ENCODE results near the gene SLC12A8.

DNA sequence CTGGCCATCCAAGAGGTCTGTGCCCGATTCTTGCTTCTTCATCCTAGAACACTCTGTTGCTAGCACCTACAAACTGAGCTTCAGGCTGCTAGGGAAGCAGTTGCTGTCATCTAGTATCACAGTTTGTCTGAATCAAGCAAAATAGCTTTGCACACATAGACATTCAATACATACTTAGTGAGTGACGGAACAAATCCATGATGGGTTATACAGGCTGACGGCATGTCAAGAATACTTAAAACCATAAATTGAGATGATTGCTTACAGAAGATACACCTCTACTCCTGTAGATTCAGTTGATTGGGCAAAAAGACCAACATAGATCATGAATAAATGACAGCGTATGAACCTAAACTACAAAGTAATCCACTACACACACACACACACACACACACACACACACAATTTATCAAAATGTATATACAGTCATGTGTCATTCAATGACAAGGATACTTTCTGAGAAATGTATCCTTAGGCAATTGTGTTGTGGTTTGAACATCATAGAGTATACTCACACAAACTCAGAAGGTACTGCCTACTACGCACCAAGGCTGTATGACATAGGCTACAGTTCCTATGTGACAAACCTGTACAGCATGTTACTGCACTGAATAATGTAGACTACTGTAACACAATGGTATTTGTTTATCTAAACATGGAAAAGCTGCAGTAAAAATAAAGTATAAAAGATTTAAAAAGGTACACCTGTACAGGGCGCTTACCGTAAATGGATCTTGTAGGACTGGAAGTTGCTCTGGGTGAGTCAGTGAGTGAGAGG, 142.4 kb downstream of the SLC12A8 start:
- TF ChIP-seq POLR2AphosphoS5 (IDR thresholded peaks at IDR 0.05; ENCODE audit: control insufficient read depth, insufficient read depth, low read depth, low read length), result no peak
- TF ChIP-seq PATZ1 (CRISPR knock-in tag; IDR thresholded peaks at IDR 0.05; ENCODE audit: borderline replicate concordance), result no peak
- TF ChIP-seq MYC (IDR thresholded peaks at IDR 0.05; ENCODE audit: low read depth, low read length), result no peak
- TF ChIP-seq MYC (CRISPR knock-in tag; IDR thresholded peaks at IDR 0.05; ENCODE audit: borderline replicate concordance, low read depth), result no peak
- TF ChIP-seq, protein P1, sequence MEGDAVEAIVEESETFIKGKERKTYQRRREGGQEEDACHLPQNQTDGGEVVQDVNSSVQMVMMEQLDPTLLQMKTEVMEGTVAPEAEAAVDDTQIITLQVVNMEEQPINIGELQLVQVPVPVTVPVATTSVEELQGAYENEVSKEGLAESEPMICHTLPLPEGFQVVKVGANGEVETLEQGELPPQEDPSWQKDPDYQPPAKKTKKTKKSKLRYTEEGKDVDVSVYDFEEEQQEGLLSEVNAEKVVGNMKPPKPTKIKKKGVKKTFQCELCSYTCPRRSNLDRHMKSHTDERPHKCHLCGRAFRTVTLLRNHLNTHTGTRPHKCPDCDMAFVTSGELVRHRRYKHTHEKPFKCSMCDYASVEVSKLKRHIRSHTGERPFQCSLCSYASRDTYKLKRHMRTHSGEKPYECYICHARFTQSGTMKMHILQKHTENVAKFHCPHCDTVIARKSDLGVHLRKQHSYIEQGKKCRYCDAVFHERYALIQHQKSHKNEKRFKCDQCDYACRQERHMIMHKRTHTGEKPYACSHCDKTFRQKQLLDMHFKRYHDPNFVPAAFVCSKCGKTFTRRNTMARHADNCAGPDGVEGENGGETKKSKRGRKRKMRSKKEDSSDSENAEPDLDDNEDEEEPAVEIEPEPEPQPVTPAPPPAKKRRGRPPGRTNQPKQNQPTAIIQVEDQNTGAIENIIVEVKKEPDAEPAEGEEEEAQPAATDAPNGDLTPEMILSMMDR (IDR thresholded peaks at IDR 0.05 in 2 of 3, conservative IDR thresholded peaks at IDR 0.05 in 1 of 3; ENCODE audit: insufficient read depth in 2 of 3, low read depth in 1 of 3, low read length in 3 of 3), result no peak
- TF ChIP-seq, protein P2, sequence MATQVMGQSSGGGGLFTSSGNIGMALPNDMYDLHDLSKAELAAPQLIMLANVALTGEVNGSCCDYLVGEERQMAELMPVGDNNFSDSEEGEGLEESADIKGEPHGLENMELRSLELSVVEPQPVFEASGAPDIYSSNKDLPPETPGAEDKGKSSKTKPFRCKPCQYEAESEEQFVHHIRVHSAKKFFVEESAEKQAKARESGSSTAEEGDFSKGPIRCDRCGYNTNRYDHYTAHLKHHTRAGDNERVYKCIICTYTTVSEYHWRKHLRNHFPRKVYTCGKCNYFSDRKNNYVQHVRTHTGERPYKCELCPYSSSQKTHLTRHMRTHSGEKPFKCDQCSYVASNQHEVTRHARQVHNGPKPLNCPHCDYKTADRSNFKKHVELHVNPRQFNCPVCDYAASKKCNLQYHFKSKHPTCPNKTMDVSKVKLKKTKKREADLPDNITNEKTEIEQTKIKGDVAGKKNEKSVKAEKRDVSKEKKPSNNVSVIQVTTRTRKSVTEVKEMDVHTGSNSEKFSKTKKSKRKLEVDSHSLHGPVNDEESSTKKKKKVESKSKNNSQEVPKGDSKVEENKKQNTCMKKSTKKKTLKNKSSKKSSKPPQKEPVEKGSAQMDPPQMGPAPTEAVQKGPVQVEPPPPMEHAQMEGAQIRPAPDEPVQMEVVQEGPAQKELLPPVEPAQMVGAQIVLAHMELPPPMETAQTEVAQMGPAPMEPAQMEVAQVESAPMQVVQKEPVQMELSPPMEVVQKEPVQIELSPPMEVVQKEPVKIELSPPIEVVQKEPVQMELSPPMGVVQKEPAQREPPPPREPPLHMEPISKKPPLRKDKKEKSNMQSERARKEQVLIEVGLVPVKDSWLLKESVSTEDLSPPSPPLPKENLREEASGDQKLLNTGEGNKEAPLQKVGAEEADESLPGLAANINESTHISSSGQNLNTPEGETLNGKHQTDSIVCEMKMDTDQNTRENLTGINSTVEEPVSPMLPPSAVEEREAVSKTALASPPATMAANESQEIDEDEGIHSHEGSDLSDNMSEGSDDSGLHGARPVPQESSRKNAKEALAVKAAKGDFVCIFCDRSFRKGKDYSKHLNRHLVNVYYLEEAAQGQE (IDR thresholded peaks at IDR 0.05; ENCODE audit: borderline replicate concordance), result no peak
- TF ChIP-seq, protein P2 (CRISPR knock-in tag; IDR thresholded peaks at IDR 0.05; ENCODE audit: low read depth), result no peak
- no peak for TF ChIP-seq HNRNPLL (IDR thresholded peaks at IDR 0.05; ENCODE audit: low read depth, low read length, poor library complexity, severe bottlenecking)
- TF ChIP-seq, protein P3, sequence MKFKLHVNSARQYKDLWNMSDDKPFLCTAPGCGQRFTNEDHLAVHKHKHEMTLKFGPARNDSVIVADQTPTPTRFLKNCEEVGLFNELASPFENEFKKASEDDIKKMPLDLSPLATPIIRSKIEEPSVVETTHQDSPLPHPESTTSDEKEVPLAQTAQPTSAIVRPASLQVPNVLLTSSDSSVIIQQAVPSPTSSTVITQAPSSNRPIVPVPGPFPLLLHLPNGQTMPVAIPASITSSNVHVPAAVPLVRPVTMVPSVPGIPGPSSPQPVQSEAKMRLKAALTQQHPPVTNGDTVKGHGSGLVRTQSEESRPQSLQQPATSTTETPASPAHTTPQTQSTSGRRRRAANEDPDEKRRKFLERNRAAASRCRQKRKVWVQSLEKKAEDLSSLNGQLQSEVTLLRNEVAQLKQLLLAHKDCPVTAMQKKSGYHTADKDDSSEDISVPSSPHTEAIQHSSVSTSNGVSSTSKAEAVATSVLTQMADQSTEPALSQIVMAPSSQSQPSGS (CRISPR knock-in tag; IDR thresholded peaks at IDR 0.05), result no peak
- TF ChIP-seq, protein P4, sequence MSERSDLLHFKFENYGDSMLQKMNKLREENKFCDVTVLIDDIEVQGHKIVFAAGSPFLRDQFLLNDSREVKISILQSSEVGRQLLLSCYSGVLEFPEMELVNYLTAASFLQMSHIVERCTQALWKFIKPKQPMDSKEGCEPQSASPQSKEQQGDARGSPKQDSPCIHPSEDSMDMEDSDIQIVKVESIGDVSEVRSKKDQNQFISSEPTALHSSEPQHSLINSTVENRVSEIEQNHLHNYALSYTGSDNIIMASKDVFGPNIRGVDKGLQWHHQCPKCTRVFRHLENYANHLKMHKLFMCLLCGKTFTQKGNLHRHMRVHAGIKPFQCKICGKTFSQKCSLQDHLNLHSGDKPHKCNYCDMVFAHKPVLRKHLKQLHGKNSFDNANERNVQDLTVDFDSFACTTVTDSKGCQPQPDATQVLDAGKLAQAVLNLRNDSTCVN (CRISPR knock-in tag; IDR thresholded peaks at IDR 0.05), result no peak
- TF ChIP-seq ZNF24 (IDR thresholded peaks at IDR 0.05), result no peak
- no peak for TF ChIP-seq ZNF277 (CRISPR knock-in tag; IDR thresholded peaks at IDR 0.05; ENCODE audit: borderline replicate concordance)
- no peak for TF ChIP-seq CC2D1A (IDR thresholded peaks at IDR 0.05)
